Breast epithelium (tissue), 3 donors: ENCODE measurements around the gene PPP2R2B.

Experiments
- POLR2A ChIP-seq: fragments of 450-650 bp; IDR thresholded peaks from one replicate; pipeline ENCODE4 v1.6.1; 2016; ENCODE audit warnings: antibody characterized with exemption, mild to moderate bottlenecking, moderate library complexity
- TF ChIP-seq, protein P1 (sequence below), 3 donors: fragments of 450-650 bp; IDR thresholded peaks; one replicate each; pipeline ENCODE4 v1.5.1; 2016 to 2017; ENCODE audit warnings: antibody characterized with exemption in 3 of 3, mild to moderate bottlenecking in 3 of 3, moderate library complexity in 3 of 3

GRCh38 chr5:146840016-146840415 lies 38.5 kb downstream of the PPP2R2B start:
- TF ChIP-seq, protein P1, sequence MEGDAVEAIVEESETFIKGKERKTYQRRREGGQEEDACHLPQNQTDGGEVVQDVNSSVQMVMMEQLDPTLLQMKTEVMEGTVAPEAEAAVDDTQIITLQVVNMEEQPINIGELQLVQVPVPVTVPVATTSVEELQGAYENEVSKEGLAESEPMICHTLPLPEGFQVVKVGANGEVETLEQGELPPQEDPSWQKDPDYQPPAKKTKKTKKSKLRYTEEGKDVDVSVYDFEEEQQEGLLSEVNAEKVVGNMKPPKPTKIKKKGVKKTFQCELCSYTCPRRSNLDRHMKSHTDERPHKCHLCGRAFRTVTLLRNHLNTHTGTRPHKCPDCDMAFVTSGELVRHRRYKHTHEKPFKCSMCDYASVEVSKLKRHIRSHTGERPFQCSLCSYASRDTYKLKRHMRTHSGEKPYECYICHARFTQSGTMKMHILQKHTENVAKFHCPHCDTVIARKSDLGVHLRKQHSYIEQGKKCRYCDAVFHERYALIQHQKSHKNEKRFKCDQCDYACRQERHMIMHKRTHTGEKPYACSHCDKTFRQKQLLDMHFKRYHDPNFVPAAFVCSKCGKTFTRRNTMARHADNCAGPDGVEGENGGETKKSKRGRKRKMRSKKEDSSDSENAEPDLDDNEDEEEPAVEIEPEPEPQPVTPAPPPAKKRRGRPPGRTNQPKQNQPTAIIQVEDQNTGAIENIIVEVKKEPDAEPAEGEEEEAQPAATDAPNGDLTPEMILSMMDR (IDR thresholded peaks at IDR 0.05): no peak
- no peak for TF ChIP-seq POLR2A
